HG03439 (cell line): ENCODE data around the gene EPAS1.

Experiments used
- ATAC-seq: cut with Tn5 transposase; IDR thresholded peaks from one replicate; pipeline ENCODE4 v1.9.1; 2021; ENCODE audit warnings: mild to moderate bottlenecking, moderate library complexity; ENCODE audit not compliant: unreplicated experiment

EPAS1 gene

GRCh38 chr2:46299365-46300263, 2.4 kb downstream of the EPAS1 start:
- no peak for ATAC-seq

GRCh38 chr2:46300406-46300832, 3.2 kb downstream of the EPAS1 start:
- ATAC-seq, result no peak

GRCh38 chr2:46302005-46302695, 4.9 kb downstream of the EPAS1 start:
- ATAC-seq, result no peak

GRCh38 chr2:46303233-46303632, 6.0 kb downstream of the EPAS1 start:
- ATAC-seq, result no peak

- ATAC-seq, result no peak
Measured at GRCh38 chr2:46303822-46304221, 6.6 kb downstream of the EPAS1 start.

- no peak for ATAC-seq
Measured at GRCh38 chr2:46304635-46305034, 7.4 kb downstream of the EPAS1 start.

- ATAC-seq, result no peak
Measured at GRCh38 chr2:46305187-46305586, 8.0 kb downstream of the EPAS1 start.

GRCh38 chr2:46305767-46306166, 8.6 kb downstream of the EPAS1 start:
- ATAC-seq, result no peak

GRCh38 chr2:46306330-46306751, 9.1 kb downstream of the EPAS1 start:
- ATAC-seq, result no peak

- no peak for ATAC-seq
Measured at GRCh38 chr2:46306988-46307655, 9.9 kb downstream of the EPAS1 start.

GRCh38 chr2:46308081-46308480, 10.9 kb downstream of the EPAS1 start:
- ATAC-seq, result no peak

- no peak for ATAC-seq
Measured at GRCh38 chr2:46308629-46309028, 11.4 kb downstream of the EPAS1 start.

GRCh38 chr2:46309052-46309953, 12.1 kb downstream of the EPAS1 start:
- ATAC-seq, result no peak

- ATAC-seq, result no peak
Measured at GRCh38 chr2:46310446-46310845, 13.2 kb downstream of the EPAS1 start.

GRCh38 chr2:46311651-46312223, 14.5 kb downstream of the EPAS1 start:
- no peak for ATAC-seq

GRCh38 chr2:46313063-46313462, 15.9 kb downstream of the EPAS1 start:
- no peak for ATAC-seq

GRCh38 chr2:46314065-46314835, 17.0 kb downstream of the EPAS1 start:
- ATAC-seq, result no peak

GRCh38 chr2:46315103-46315890, 18.1 kb downstream of the EPAS1 start:
- ATAC-seq, result no peak

- no peak for ATAC-seq
Measured at GRCh38 chr2:46317094-46317486, 19.9 kb downstream of the EPAS1 start.
